Erythroblast (primary cell): ENCODE measurements around the gene CALN1.
"Not testable (repeated sequence)": the region's sequence is repeated elsewhere in the genome, so short reads cannot be mapped to it uniquely, and the experiment has no call there.

Source experiments
- DNase-seq, 2 experiments: peaks; one replicate each; lab custom pipeline; 2025; lab: John Stamatoyannopoulos, UW
- GATA1 ChIP-seq: IDR thresholded peaks from 2 replicates; pipeline ENCODE4 v1.6.1; 2011; ENCODE audit warnings: low read depth, mild to moderate bottlenecking, control low read depth, low read length, moderate library complexity
- POLR2A ChIP-seq: IDR thresholded peaks from 2 replicates; pipeline ENCODE4 v1.6.1; 2011; ENCODE audit warnings: mild to moderate bottlenecking, low read length

The CALN1 gene

DNA sequence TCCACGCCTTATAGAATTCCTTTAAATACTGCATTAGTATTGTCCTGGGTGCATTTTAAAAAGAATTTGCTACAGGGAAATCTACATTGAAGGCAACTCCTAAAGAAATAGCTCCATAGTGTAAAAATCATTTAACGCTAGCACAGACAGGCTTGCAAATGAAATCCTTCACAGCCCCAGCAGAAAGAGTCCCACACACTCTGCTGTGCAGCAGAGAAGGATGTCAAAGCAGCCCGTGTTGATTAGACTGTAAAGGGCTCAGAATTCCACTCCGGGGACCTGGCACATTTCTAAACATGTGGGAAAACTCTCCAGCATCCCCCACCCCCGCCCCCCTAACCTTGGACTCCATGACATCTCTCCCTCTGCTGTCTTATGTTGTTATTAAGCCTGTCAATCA, 176.8 kb downstream of the CALN1 start:
- DNase-seq: no peak
- TF ChIP-seq POLR2A (no peak), GATA1 (no peak)

GRCh38 chr7:72234086-72234485, 178.1 kb downstream of the CALN1 start:
- no peak for TF ChIP-seq GATA1
- TF ChIP-seq POLR2A: no peak
- no peak for DNase-seq

- DNase-seq: no peak
- no peak for TF ChIP-seq GATA1
- no peak for TF ChIP-seq POLR2A
These were observed 181.9 kb downstream of the CALN1 start for GRCh38 chr7:72230281-72230680.

- DNase-seq: no peak
- no peak for TF ChIP-seq GATA1
- TF ChIP-seq POLR2A: no peak
These were observed 188.8 kb downstream of the CALN1 start for GRCh38 chr7:72223351-72223750.

GRCh38 chr7:72222136-72222535, 190.0 kb downstream of the CALN1 start:
- TF ChIP-seq GATA1 (no peak), POLR2A (no peak)
- DNase-seq: no peak

DNA sequence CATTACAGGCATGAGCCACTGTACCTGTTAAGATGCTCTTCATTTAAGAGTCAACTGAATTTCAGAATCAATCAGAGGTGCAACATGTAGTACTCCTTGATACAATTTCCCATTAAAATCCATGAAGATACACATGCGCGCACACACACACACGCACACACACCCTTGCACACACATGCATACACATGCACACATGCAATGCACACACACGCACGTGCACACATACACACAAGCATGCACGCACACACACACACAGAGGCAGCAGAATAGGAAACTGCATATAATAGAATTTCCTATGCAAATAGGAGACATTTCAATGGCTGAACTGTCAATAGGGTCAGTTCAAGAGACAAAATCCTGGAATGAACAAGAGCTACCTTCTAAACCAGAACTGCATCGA, 192.6 kb downstream of the CALN1 start:
- DNase-seq: no peak
- no peak for TF ChIP-seq GATA1
- TF ChIP-seq POLR2A: no peak

DNA sequence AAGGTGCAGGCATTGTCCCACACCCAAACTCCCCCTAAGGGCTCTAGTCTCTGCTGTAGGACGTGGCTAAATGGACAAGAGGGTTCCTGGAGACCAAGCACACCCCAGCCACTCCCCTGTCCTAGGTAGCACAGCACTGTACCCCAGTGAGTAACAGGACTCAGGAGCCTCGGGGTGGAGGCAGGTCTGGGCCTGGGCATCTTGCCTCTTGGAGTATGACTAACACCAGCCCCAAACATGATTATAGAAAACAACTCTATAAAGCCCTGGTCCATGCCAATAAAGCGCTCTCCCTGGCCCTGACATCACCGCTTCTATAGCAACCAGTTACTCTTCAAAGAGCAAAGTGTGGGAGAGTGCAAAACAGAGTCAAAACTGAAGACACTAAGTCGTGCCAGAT, 195.0 kb downstream of the CALN1 start:
- no peak for TF ChIP-seq GATA1
- no peak for TF ChIP-seq POLR2A
- no peak for DNase-seq

- no peak for DNase-seq
- TF ChIP-seq POLR2A: no peak
- TF ChIP-seq GATA1: no peak
These were observed 198.4 kb downstream of the CALN1 start for GRCh38 chr7:72213769-72214168.

DNA sequence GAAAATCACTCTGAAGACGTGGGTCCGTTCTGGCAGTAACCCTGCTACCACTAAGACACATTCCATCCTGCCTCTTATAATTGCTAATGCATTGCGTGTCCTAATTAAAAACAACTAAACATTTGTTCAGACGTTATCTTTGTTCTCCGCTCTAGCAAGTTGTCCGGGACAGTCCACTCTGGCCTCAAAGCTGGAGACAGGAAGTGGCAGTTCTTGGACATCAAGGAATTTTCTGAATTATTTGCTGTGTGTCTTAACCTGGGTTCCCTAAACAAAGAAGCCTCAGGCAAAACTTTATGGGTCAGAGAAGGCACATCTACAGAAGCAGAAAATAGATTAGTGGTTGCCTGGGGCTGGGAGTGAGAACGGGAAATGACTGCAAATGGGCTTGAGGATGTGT, 199.1 kb downstream of the CALN1 start:
- TF ChIP-seq POLR2A (no peak), GATA1 (no peak)

GRCh38 chr7:72211175-72211574, 201.0 kb downstream of the CALN1 start:
- no peak for DNase-seq
- no peak for TF ChIP-seq GATA1
- no peak for TF ChIP-seq POLR2A

More for the DNA sequence above, 199.1 kb downstream of the CALN1 start:
- no peak for DNase-seq

DNA sequence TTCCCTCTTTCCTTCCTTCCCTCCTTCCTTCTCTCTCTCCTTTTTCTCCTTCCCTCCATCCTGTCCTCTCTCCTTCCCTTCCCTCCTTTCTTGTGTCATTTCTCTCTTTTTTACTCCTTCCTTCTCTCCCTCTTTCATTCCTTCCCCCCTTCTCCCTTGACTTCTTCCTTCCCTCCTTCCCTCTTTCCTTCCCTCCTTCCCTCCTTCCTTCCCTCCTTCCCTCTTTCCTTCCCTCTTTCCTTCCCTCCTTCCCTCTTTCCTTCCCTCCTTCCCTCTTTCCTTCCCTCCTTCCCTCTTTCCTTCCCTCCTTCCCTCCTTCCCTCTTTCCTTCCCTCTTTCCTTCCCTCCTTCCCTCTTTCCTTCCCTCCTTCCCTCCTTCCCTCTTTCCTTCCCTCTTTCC, 203.1 kb downstream of the CALN1 start:
- DNase-seq: not testable (repeated sequence)

DNA sequence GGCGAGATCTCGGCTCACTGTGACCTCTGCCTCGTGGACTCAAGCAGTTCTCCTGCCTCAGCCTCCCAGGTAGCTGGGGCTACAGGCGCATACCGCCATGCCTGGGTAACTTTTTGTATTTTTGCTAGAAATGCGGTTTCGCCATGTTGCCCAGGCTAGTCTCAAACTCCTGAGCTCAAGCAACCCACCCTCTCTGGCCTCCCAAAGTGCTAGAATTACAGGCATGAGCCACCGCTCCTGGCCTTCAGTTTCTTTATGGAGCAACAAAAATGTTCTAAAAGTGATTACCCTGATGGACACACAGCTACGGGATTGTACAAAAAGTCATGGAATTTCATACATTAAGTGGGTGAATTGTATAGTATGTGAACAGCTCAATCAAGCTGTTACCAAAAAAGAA, 216.0 kb downstream of the CALN1 start:
- no peak for DNase-seq
- no peak for TF ChIP-seq GATA1
- no peak for TF ChIP-seq POLR2A

DNA sequence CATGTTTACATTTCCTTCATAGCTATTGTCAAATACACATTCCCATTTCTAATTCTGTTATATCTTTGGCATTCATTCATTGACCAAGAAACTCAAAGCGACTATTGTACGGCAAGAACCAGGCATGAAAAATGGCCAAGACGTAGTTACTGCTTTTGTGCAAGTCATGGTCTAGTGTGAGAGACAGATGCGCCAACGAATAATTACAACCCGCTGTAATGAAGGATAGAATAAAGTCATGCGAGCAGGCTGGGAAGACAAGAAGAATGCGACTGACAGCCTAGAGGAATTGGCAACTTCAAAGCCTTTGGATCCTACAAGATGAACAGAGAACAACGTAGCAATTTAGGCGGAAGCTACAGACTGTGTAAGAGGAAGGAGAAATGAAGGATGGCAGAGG, 221.2 kb downstream of the CALN1 start:
- no peak for DNase-seq
- no peak for TF ChIP-seq GATA1
- no peak for TF ChIP-seq POLR2A

- no peak for TF ChIP-seq GATA1
- TF ChIP-seq POLR2A: no peak
- no peak for DNase-seq
These were observed 222.0 kb downstream of the CALN1 start for GRCh38 chr7:72190146-72190545.

- no peak for TF ChIP-seq GATA1
- TF ChIP-seq POLR2A: no peak
- no peak for DNase-seq
These were observed 225.0 kb downstream of the CALN1 start for GRCh38 chr7:72187179-72187578.

DNA sequence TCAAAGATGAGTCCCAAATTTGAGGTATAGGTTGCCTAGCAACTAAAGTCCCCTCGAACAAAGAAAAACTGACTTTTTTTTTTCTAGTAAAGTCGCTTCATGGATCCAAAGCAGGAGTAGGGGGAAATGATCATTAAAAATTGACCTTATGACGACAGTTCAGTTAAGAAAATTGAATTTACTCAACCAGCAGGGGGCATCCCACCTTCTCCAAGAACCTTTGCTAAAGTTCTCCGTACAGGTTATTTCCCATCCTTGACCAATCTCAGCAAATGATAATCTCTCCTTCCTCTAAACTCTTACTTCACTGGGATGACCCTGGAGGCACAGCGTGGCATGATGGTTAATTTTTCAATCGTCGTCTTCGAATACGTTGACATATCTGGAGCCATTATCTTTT, 228.3 kb downstream of the CALN1 start:
- DNase-seq: peak; percentile 23 to 55
- TF ChIP-seq GATA1 (no peak), POLR2A (no peak)
